ENCODE data around the gene DIP2C. TPM values are rescaled to one million over a fixed set of nuclear protein-coding genes. Genes with fewer than 3 reads are reported as not detected.
"Not testable (repeated sequence)": the region's sequence is repeated elsewhere in the genome, so short reads cannot be mapped to it uniquely, and the experiment has no call there.

The DIP2C gene
- polyA plus RNA-seq, 4 donors: 3.1 to 13.3 (median 4.7) TPM

DNA sequence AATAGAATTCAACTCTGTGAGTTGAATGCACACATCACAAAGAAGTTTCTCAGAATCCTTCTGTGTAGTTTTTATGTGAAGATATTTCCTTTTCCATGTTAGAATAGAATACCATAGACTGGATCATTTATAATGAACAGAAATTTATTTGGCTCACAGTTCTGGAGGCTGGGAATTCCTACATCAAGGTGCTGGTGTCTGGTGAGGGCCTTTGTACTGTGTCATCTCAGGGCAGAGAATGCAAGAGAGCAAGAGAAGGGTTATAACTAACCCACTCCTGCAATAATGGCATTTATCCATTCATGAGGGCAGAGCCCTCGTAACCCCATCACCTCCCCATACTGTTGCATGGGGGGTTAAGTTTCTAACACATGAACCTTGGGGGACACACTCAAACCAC, 18.4 kb upstream of the DIP2C start:
- FAIRE-seq: no peak

DNA sequence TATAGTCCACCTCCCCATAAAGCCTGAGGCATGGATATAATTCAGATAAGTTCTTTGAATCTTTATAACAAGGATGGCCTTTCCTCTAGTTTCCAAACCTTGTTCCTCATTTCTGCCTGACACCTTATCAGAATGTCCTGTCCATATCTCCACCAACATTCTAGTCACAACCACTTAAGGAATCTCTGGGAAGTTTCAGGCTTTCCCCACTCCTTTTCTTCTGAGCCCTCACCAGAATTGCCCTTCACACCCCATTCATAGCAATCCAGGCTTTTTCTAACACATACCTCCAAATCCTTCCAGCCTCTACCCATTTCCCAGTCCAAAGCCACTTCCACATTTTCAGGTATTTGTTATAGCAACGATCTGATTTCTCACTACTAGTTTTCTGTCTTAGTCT, 18.0 kb upstream of the DIP2C start:
- H3K36me3 ChIP-seq (ENCODE audit: control insufficient read depth in 3 of 3, insufficient read depth in 2 of 3, low read depth in 1 of 3, low read length in 3 of 3): no peaks in the 10 kb centered on the region
- no peak overlapping the region for H3K27ac ChIP-seq (ENCODE audit: low read depth in 1 of 3, low read length in 2 of 3)
- H3K27me3 ChIP-seq (ENCODE audit: control insufficient read depth in 3 of 3, insufficient read depth in 3 of 3, low read length in 3 of 3): peaks cover 0 to 2% (median 0%) of the 10 kb centered on the region in 3 donors
- no peak overlapping the region for H3K4me3 ChIP-seq (ENCODE audit: low read depth in 1 of 3, low read length in 3 of 3)
- 68 to 92% (median 73%) methylated on average over 1 of the region's 1 CpG for WGBS, 3 donors
- H3K4me1 ChIP-seq (ENCODE audit: control insufficient read depth in 3 of 3, insufficient read depth in 2 of 3, low read depth in 1 of 3, low read length in 2 of 3): peaks cover 0 to 4% (median 0%) of the 10 kb centered on the region in 3 donors
- DNase-seq (no peak), FAIRE-seq (no peak)
- peaks cover 0 to 11% of the 10 kb centered on the region in 2 donors for H3K9me3 ChIP-seq (ENCODE audit: control insufficient read depth in 2 of 2, insufficient read depth in 1 of 2, low read depth in 1 of 2, low read length in 1 of 2)

More for the DNA sequence above, 18.4 kb upstream of the DIP2C start:
- H3K27me3 ChIP-seq (ENCODE audit: control insufficient read depth in 3 of 3, insufficient read depth in 3 of 3, low read length in 3 of 3): peaks cover 0 to 2% (median 0%) of the 10 kb centered on the region in 3 donors
- no peaks in the 10 kb centered on the region for H3K36me3 ChIP-seq (ENCODE audit: control insufficient read depth in 3 of 3, insufficient read depth in 2 of 3, low read depth in 1 of 3, low read length in 3 of 3)
- no peak overlapping the region for H3K4me3 ChIP-seq (ENCODE audit: low read depth in 1 of 3, low read length in 3 of 3)
- DNase-seq: no peak
- 71 to 86% (median 84%) methylated on average over 1 of the region's 1 CpG for WGBS, 3 donors
- H3K27ac ChIP-seq (ENCODE audit: low read depth in 1 of 3, low read length in 2 of 3): no peak overlapping the region
- peaks cover 0 to 11% of the 10 kb centered on the region in 2 donors for H3K9me3 ChIP-seq (ENCODE audit: control insufficient read depth in 2 of 2, insufficient read depth in 1 of 2, low read depth in 1 of 2, low read length in 1 of 2)
- H3K4me1 ChIP-seq (ENCODE audit: control insufficient read depth in 3 of 3, insufficient read depth in 2 of 3, low read depth in 1 of 3, low read length in 2 of 3): peaks cover 0 to 8% (median 0%) of the 10 kb centered on the region in 3 donors

DNA sequence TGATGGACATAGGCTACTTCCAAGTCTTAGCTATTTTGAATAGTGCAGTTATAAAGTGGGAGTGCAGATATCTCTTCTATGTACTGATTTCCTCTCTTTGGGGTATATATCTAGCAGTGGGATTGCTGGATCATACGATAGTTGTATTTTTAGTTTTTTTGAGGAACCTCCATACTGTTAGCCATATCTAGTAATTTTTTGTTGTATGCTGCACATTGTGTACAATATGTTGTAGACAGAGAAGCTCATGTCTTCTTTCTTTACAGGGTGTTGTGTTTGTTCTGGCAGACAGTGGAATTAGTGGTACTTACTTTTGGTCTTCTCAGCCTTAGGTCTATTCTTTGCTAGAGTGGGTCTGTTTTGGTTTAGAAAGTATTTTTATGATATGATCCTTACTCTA, 13.7 kb upstream of the DIP2C start:
- DNase-seq: no peak
- Histone ChIP-seq H3K9me3 (ENCODE audit: control insufficient read depth in 2 of 2, insufficient read depth in 1 of 2, low read depth in 1 of 2, low read length in 1 of 2) (peaks cover 0 to 5% of the 10 kb centered on the region in 2 donors), H3K27me3 (ENCODE audit: control insufficient read depth in 3 of 3, insufficient read depth in 3 of 3, low read length in 3 of 3) (peaks cover 0 to 2% (median 0%) of the 10 kb centered on the region in 3 donors), H3K4me1 (ENCODE audit: control insufficient read depth in 3 of 3, insufficient read depth in 2 of 3, low read depth in 1 of 3, low read length in 2 of 3) (no peaks in the 10 kb centered on the region), H3K36me3 (ENCODE audit: control insufficient read depth in 3 of 3, insufficient read depth in 2 of 3, low read depth in 1 of 3, low read length in 3 of 3) (no peaks in the 10 kb centered on the region), H3K27ac (ENCODE audit: low read depth in 1 of 3, low read length in 2 of 3) (no peak overlapping the region), H3K4me3 (ENCODE audit: low read depth in 1 of 3, low read length in 3 of 3) (no peak overlapping the region)
- 85 to 100% (median 100%) methylated on average over 1 of the region's 1 CpG for WGBS, 3 donors
- no peak for FAIRE-seq

DNA sequence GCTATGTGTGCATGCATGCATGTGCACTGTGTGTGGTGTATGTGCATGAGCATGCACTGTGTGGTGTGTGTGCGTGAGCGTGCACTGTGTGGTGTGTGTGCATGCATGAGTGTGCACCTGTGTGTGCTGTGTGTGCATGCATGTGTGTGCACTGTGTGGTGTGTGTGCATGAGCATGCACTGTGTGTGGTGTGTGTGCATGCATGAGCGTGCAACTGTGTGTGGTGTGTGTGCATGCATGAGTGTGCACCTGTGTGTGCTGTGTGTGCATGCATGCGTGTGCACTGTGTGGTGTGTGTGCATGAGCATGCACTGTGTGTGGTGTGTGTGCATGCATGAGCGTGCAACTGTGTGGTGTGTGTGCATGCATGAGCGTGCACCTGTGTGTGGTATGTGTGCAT, 10.7 kb upstream of the DIP2C start:
- not testable (repeated sequence) for H3K4me1 ChIP-seq (ENCODE audit: control insufficient read depth in 3 of 3, insufficient read depth in 2 of 3, low read depth in 1 of 3, low read length in 2 of 3); FAIRE-seq; DNase-seq; H3K9me3 ChIP-seq (ENCODE audit: control insufficient read depth in 2 of 2, insufficient read depth in 1 of 2, low read depth in 1 of 2, low read length in 1 of 2); H3K27ac ChIP-seq (ENCODE audit: low read depth in 1 of 3, low read length in 2 of 3); H3K36me3 ChIP-seq (ENCODE audit: control insufficient read depth in 3 of 3, insufficient read depth in 2 of 3, low read depth in 1 of 3, low read length in 3 of 3); H3K27me3 ChIP-seq (ENCODE audit: control insufficient read depth in 3 of 3, insufficient read depth in 3 of 3, low read length in 3 of 3); H3K4me3 ChIP-seq (ENCODE audit: low read depth in 1 of 3, low read length in 3 of 3)
- 93 to 96% (median 95%) methylated on average over 6 of the region's 6 CpGs for WGBS, 3 donors

DNA sequence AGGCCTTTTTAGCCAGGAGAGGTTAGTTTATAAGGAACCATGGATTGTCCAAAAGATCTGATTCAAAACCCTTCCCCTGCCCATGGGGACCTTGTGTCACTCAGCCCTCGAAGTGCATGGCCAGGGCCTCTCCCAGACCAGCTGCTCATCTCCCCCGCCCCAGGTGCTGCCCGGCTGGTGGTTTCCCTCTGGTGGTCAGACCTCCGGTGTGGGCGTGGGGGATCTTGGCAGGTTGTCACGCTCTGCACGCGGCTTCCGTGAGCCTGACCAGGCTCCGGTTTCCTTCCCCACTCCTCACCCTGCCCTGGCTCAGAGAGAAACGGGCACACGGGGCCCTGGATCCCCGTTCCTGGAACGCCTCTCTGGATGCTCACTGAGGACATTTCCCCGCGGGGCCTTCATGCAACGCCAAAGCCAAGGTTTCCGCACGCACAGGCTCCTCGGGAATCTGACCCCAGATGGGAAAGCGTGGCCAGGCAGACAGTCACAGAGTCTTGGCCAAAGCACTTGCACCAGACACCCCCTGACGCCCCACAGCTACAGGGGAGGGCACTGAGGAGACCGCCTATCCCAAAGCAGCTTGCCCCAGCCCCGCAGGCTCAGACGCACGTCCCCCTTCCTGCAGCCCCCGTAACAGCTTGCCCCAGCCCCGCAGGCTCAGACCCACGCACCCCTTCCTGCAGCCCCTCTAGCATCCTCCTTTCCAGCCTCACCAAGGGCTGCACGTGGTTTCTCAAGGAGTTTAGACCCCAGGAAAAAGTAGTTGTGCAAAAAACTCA, 7.8 kb upstream of the DIP2C start:
- WGBS, 3 donors: 78 to 88% (median 80%) methylated on average over 30 of the region's 30 CpGs
- Histone ChIP-seq H3K4me3 (ENCODE audit: low read depth in 1 of 3, low read length in 3 of 3) (no peak overlapping the region), H3K4me1 (ENCODE audit: control insufficient read depth in 3 of 3, insufficient read depth in 2 of 3, low read depth in 1 of 3, low read length in 2 of 3) (peaks cover 0 to 5% (median 2%) of the 10 kb centered on the region in 3 donors), H3K27ac (ENCODE audit: low read depth in 1 of 3, low read length in 2 of 3) (no peak overlapping the region), H3K36me3 (ENCODE audit: control insufficient read depth in 3 of 3, insufficient read depth in 2 of 3, low read depth in 1 of 3, low read length in 3 of 3) (no peaks in the 10 kb centered on the region), H3K27me3 (ENCODE audit: control insufficient read depth in 3 of 3, insufficient read depth in 3 of 3, low read length in 3 of 3) (peaks cover 0 to 2% (median 0%) of the 10 kb centered on the region in 3 donors), H3K9me3 (ENCODE audit: control insufficient read depth in 2 of 2, insufficient read depth in 1 of 2, low read depth in 1 of 2, low read length in 1 of 2) (no peaks in the 10 kb centered on the region)
- DNase-seq (no peak), FAIRE-seq (no peak)

- no peak for DNase-seq
- Histone ChIP-seq H3K36me3 (ENCODE audit: control insufficient read depth in 3 of 3, insufficient read depth in 2 of 3, low read depth in 1 of 3, low read length in 3 of 3) (no peaks in the 10 kb centered on the region), H3K27me3 (ENCODE audit: control insufficient read depth in 3 of 3, insufficient read depth in 3 of 3, low read length in 3 of 3) (peaks cover 0 to 2% (median 0%) of the 10 kb centered on the region in 3 donors), H3K4me3 (ENCODE audit: low read depth in 1 of 3, low read length in 3 of 3) (no peak overlapping the region), H3K27ac (ENCODE audit: low read depth in 1 of 3, low read length in 2 of 3) (no peak overlapping the region), H3K9me3 (ENCODE audit: control insufficient read depth in 2 of 2, insufficient read depth in 1 of 2, low read depth in 1 of 2, low read length in 1 of 2) (no peaks in the 10 kb centered on the region), H3K4me1 (ENCODE audit: control insufficient read depth in 3 of 3, insufficient read depth in 2 of 3, low read depth in 1 of 3, low read length in 2 of 3) (peaks cover 0 to 6% (median 2%) of the 10 kb centered on the region in 3 donors)
- WGBS, 3 donors: 94 to 95% (median 94%) methylated on average over 12 to 14 of the region's 14 CpGs
- FAIRE-seq: no peak
These were observed 5.9 kb upstream of the DIP2C start for GRCh38 chr10:695396-695795.

DNA sequence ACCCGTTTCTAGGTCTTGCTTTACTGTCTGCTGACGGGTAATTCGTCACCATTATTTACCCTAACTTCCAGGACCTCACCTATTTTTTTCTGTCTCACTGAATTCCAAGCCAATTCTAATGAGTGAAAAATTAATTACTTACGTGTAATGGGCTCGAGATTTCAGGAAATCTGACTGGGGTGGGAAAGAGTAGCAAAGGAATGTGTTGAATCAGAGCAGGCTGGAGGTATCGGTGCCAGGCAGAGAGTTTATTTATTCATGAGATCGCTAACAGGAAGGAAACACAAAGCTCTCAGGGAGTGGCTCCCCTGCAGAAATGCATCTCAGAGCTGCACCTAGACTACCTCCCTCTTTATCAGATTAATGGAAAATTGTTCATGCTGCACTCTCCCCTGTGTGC, 4.0 kb upstream of the DIP2C start:
- WGBS, 3 donors: 8 to 20% (median 12%) methylated on average over 7 of the region's 7 CpGs

GRCh38 chr10:692682-693351, 3.3 kb upstream of the DIP2C start:
- Histone ChIP-seq H3K4me3 (ENCODE audit: low read depth in 1 of 3, low read length in 3 of 3) (no peak overlapping the region), H3K36me3 (ENCODE audit: control insufficient read depth in 3 of 3, insufficient read depth in 2 of 3, low read depth in 1 of 3, low read length in 3 of 3) (no peaks in the 10 kb centered on the region), H3K27me3 (ENCODE audit: control insufficient read depth in 3 of 3, insufficient read depth in 3 of 3, low read length in 3 of 3) (peaks cover 0 to 2% (median 0%) of the 10 kb centered on the region in 3 donors), H3K9me3 (ENCODE audit: control insufficient read depth in 2 of 2, insufficient read depth in 1 of 2, low read depth in 1 of 2, low read length in 1 of 2) (no peaks in the 10 kb centered on the region), H3K27ac (ENCODE audit: low read depth in 1 of 3, low read length in 2 of 3) (no peak overlapping the region), H3K4me1 (ENCODE audit: control insufficient read depth in 3 of 3, insufficient read depth in 2 of 3, low read depth in 1 of 3, low read length in 2 of 3) (peaks cover 0 to 10% (median 2%) of the 10 kb centered on the region in 3 donors)
- no peak for FAIRE-seq
- 81 to 84% (median 82%) methylated on average over 12 of the region's 12 CpGs for WGBS, 3 donors
- no peak for DNase-seq

More for the DNA sequence above, 4.0 kb upstream of the DIP2C start:
- Histone ChIP-seq H3K27ac (ENCODE audit: low read depth in 1 of 3, low read length in 2 of 3) (no peak overlapping the region), H3K36me3 (ENCODE audit: control insufficient read depth in 3 of 3, insufficient read depth in 2 of 3, low read depth in 1 of 3, low read length in 3 of 3) (no peaks in the 10 kb centered on the region), H3K4me1 (ENCODE audit: control insufficient read depth in 3 of 3, insufficient read depth in 2 of 3, low read depth in 1 of 3, low read length in 2 of 3) (peaks cover 0 to 10% (median 2%) of the 10 kb centered on the region in 3 donors), H3K27me3 (ENCODE audit: control insufficient read depth in 3 of 3, insufficient read depth in 3 of 3, low read length in 3 of 3) (peaks cover 0 to 2% (median 0%) of the 10 kb centered on the region in 3 donors), H3K9me3 (ENCODE audit: control insufficient read depth in 2 of 2, insufficient read depth in 1 of 2, low read depth in 1 of 2, low read length in 1 of 2) (no peaks in the 10 kb centered on the region), H3K4me3 (ENCODE audit: low read depth in 1 of 3, low read length in 3 of 3) (no peak overlapping the region)
- FAIRE-seq (no peak), DNase-seq (peak; percentile 53 to 62)

Data from small intestine (tissue), 7 donors.